ENCODE data around the gene FFAR3. TPM values are rescaled to one million over a fixed set of nuclear protein-coding genes. Genes with fewer than 3 reads are reported as not detected.

Gene FFAR3
- total and polyA plus RNA-seq, 2 of the 13 experiments (the other 11 are each of a cell fraction or from before 2014, with no cell fraction given): not detected

- no peaks in the 10 kb centered on the region for H3K27me3 ChIP-seq (ENCODE audit: control insufficient read depth in 1 of 2, insufficient read depth in 2 of 2, low read length in 2 of 2)
- BruUV-seq (replicated peaks): no TSS peak
- peaks cover 99% of the 10 kb centered on the region for H3K4me1 ChIP-seq (ENCODE audit: insufficient read depth, low read length)
- ChIA-PET CTCF (ENCODE audit: low intra/inter-chr PET ratio, low total read pairs) (no interaction called here), POLR2A (interaction anchor here (1.1 kb wide), 1 partner anchor 30 kb away, joined by 3 read pairs; no protein-coding TSS in a partner anchor)
- no peak for TF ChIP-seq ZNF512B (CRISPR knock-in tag; IDR thresholded peaks at IDR 0.05; ENCODE audit: borderline replicate concordance)
- TF ChIP-seq EED (CRISPR knock-in tag; IDR thresholded peaks at IDR 0.05): no peak
- no peak for TF ChIP-seq ZNF333 (CRISPR knock-in tag; IDR thresholded peaks at IDR 0.05; ENCODE audit: borderline replicate concordance)
- TF ChIP-seq KLF13 (CRISPR knock-in tag; IDR thresholded peaks at IDR 0.05): no peak
- TF ChIP-seq RBFOX2 (IDR thresholded peaks at IDR 0.05; ENCODE audit: low read depth, low read length): no peak
- TF ChIP-seq FOXM1 (CRISPR knock-in tag; IDR thresholded peaks at IDR 0.05): no peak
- no peak for TF ChIP-seq PCBP2 (optimal IDR thresholded peaks at IDR 0.05; ENCODE audit: low read depth, low read length, poor library complexity, severe bottlenecking)
- no peak for TF ChIP-seq ZNF383 (CRISPR knock-in tag; IDR thresholded peaks at IDR 0.05; ENCODE audit: borderline replicate concordance)
- no peak for TF ChIP-seq ASH2L (IDR thresholded peaks at IDR 0.05; ENCODE audit: insufficient read length, low read depth, low read length)
- no peak for TF ChIP-seq CC2D1A (CRISPR knock-in tag; IDR thresholded peaks at IDR 0.05)
- in situ Hi-C loops (cut with HindIII; ENCODE audit: extremely low pct_ligation_motif_present, low pct_unique_long_range_greater_than_20kb): no loop called here
- H3K36me3 ChIP-seq (replicated peaks in 1 of 2; ENCODE audit: control insufficient read depth in 1 of 2, insufficient read depth in 2 of 2, low read length in 2 of 2): no peaks in the 10 kb centered on the region
- no peak overlapping the region for H2AFZ ChIP-seq (ENCODE audit: low read length)
- ATAC-seq (no peak), FAIRE-seq (no peak), DNase-seq (ENCODE audit: low spot score) (no peak)
- H3K4me2 ChIP-seq (ENCODE audit: low read depth, low read length): no peak overlapping the region
- H3K4me3 ChIP-seq (replicated peaks in 1 of 3; ENCODE audit: insufficient read depth in 1 of 3, low read depth in 2 of 3, low read length in 3 of 3): no peak overlapping the region
- H3K79me2 ChIP-seq (ENCODE audit: insufficient read depth, low read length): no peaks in the 10 kb centered on the region
- no peak overlapping the region for H3K27ac ChIP-seq (ENCODE audit: extremely low read length, insufficient read depth, low read length)
- intact Hi-C loops (cut with micrococcal nuclease; ENCODE audit: unreplicated experiment): no loop called here
- H4K20me1 ChIP-seq (ENCODE audit: insufficient read depth, low read length): no peaks in the 10 kb centered on the region
- no peaks in the 10 kb centered on the region for H3K9me3 ChIP-seq (ENCODE audit: low read length)
- no peak overlapping the region for H3K9ac ChIP-seq (ENCODE audit: insufficient read depth, low read depth, low read length)
- 94% methylated on average over 8 of the region's 12 CpGs for WGBS (ENCODE audit: low lambda C conversion rate)
Observed at GRCh38 chr19:35310331-35310730, 47.9 kb upstream of the FFAR3 start.
